DOHH2 (cell line): ENCODE measurements around the gene GASK1A.

ENCODE experiments used
- H3F3A ChIP-seq: fragments of 200-600 bp; sonication (generic), shearing (Covaris generic); 2 replicates; pipeline ENCODE4 v1.6.0; 2016; ENCODE audit warnings: antibody characterized with exemption, mild to moderate bottlenecking; ENCODE audit not compliant: control insufficient read depth, insufficient read depth
- H3K27ac ChIP-seq: fragments of 200-600 bp; sonication (generic); 2 replicates; pipeline ENCODE4 v1.5.1; 2014; ENCODE audit warnings: low read depth, mild to moderate bottlenecking, low read length, moderate library complexity
- H3K27me3 ChIP-seq: fragments of 200-600 bp; sonication (generic); 2 replicates; pipeline ENCODE4 v1.6.1; 2014; ENCODE audit warnings: mild to moderate bottlenecking, low read length, mixed read lengths; ENCODE audit not compliant: control insufficient read depth
- H3K36me3 ChIP-seq: fragments of 200-600 bp; sonication (generic); 2 replicates; pipeline ENCODE4 v1.6.1; 2014; ENCODE audit warnings: mild to moderate bottlenecking, low read length, moderate library complexity, mixed read lengths; ENCODE audit not compliant: control insufficient read depth
- H3K4me1 ChIP-seq: fragments of 200-600 bp; sonication (generic); 2 replicates; pipeline ENCODE4 v1.6.1; 2014; ENCODE audit warnings: mild to moderate bottlenecking, low read length, mixed read lengths; ENCODE audit not compliant: control insufficient read depth
- H3K4me2 ChIP-seq: fragments of 200-600 bp; sonication (generic); 2 replicates; pipeline ENCODE4 v1.6.0; 2014; ENCODE audit warnings: mild to moderate bottlenecking, low read length, moderate library complexity
- H3K4me3 ChIP-seq: fragments of 200-600 bp; sonication (generic); 2 replicates; pipeline ENCODE4 v1.5.1; 2014; ENCODE audit warnings: mild to moderate bottlenecking, low read length, mixed read lengths
- H3K79me2 ChIP-seq: fragments of 200-600 bp; sonication (generic); 2 replicates; pipeline ENCODE4 v1.6.1; 2014; ENCODE audit warnings: mild to moderate bottlenecking, low read length, mixed read lengths; ENCODE audit not compliant: control insufficient read depth
- H3K9me2 ChIP-seq: fragments of 200-600 bp; sonication (generic); replicated peaks from 2 replicates; pipeline ENCODE4 v1.6.1; 2014; ENCODE audit warnings: mild to moderate bottlenecking, low read length, mixed read lengths; ENCODE audit not compliant: control insufficient read depth
- H3K9me3 ChIP-seq: fragments of 200-600 bp; sonication (generic); 2 replicates; pipeline ENCODE4 v1.6.1; 2014; ENCODE audit warnings: antibody characterized with exemption, low read length, mixed read lengths; ENCODE audit not compliant: control insufficient read depth, insufficient read depth
- H4K20me1 ChIP-seq: fragments of 200-600 bp; sonication (generic); 2 replicates; pipeline ENCODE4 v1.6.0; 2014; ENCODE audit warnings: low read depth, mild to moderate bottlenecking, antibody characterized with exemption, low read length, moderate library complexity; ENCODE audit not compliant: control insufficient read depth, insufficient read depth
- EZH2phosphoT487 ChIP-seq: fragments of 200-600 bp; sonication (generic); IDR thresholded peaks from 2 replicates; pipeline ENCODE4 v1.6.1; 2017; ENCODE audit warnings: borderline replicate concordance, mild to moderate bottlenecking, antibody characterized with exemption, low read length, moderate library complexity, mixed read lengths
- TF ChIP-seq, protein P1 (sequence below): fragments of 200-600 bp; sonication (generic); IDR thresholded peaks from one replicate; pipeline ENCODE4 v1.5.1; 2014; ENCODE audit warnings: antibody characterized with exemption, mild to moderate bottlenecking, low read depth, low read length; ENCODE audit not compliant: poor library complexity, severe bottlenecking

GASK1A gene

DNA sequence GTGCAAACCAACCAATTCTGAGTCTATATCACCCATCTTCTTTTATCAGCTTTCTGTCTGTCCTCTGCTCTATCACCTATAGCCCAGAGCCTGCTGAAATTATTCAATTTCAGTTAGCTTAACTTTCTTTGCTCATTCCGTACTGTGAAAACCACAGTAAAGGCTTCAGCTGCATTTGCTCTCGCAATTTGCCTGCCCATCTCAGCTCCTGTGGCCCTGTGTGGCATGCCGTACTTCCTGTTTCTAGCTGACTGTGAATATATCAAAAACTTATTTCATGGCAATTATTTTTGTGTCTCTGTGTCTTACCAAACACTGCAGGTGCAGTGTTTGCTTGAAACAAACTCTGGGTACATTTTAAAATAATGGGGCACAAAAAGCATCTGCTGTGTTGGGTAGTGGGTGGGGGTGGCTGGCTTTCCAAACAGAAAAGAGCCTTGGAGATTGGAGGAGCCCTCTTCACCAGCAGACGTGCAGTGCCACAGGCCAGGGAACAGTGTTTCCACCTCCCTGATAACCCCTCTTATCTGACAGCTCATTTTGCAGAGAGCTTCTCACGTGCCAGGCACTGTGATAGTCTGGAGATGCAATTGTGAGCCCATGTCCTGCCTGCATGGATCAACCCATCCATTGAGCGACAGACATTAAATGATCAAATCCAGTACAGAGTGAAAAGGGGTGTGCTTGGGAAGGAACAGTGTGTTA is 45.2 kb downstream of the GASK1A start:
- Histone ChIP-seq H3K4me1 (no peaks in the 10 kb centered on the region), H3K9me2 (no peaks in the 10 kb centered on the region), H3K36me3 (no peaks in the 10 kb centered on the region), H3K4me3 (no peak overlapping the region), H3K4me2 (no peak overlapping the region), H3K27me3 (no peaks in the 10 kb centered on the region), H3K27ac (no peak overlapping the region), H3K9me3 (no peaks in the 10 kb centered on the region), H4K20me1 (no peaks in the 10 kb centered on the region), H3K79me2 (no peaks in the 10 kb centered on the region), H3F3A (no peaks in the 10 kb centered on the region)
- TF ChIP-seq, protein P1, sequence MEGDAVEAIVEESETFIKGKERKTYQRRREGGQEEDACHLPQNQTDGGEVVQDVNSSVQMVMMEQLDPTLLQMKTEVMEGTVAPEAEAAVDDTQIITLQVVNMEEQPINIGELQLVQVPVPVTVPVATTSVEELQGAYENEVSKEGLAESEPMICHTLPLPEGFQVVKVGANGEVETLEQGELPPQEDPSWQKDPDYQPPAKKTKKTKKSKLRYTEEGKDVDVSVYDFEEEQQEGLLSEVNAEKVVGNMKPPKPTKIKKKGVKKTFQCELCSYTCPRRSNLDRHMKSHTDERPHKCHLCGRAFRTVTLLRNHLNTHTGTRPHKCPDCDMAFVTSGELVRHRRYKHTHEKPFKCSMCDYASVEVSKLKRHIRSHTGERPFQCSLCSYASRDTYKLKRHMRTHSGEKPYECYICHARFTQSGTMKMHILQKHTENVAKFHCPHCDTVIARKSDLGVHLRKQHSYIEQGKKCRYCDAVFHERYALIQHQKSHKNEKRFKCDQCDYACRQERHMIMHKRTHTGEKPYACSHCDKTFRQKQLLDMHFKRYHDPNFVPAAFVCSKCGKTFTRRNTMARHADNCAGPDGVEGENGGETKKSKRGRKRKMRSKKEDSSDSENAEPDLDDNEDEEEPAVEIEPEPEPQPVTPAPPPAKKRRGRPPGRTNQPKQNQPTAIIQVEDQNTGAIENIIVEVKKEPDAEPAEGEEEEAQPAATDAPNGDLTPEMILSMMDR, result no peak
- no peak for TF ChIP-seq EZH2phosphoT487

DNA sequence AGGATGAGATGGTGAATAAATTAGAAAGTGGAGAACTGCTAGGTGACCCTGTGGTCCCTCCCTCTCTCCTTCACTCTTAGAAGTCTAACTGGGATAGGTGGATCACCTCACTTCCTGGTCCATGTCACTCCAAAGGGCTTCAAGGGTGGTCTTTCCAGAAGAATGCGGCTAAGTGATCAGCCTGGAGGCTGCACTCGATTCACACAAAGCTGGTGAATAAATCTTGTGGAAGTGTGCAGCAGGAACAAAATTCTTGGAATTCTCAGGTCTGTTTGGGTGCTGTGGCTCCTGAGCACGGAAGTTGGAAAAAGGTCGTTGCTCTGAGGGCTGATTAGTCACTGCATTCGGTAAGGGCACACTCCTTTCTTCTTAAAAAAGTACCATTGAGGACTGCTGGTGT is 46.3 kb downstream of the GASK1A start:
- no peak overlapping the region for H3K4me2 ChIP-seq
- H3K4me1 ChIP-seq, result no peaks in the 10 kb centered on the region
- no peaks in the 10 kb centered on the region for H4K20me1 ChIP-seq
- H3K79me2 ChIP-seq, result no peaks in the 10 kb centered on the region
- H3K27me3 ChIP-seq, result no peaks in the 10 kb centered on the region
- no peaks in the 10 kb centered on the region for H3K9me3 ChIP-seq
- TF ChIP-seq, protein P1, result no peak
- TF ChIP-seq EZH2phosphoT487, result no peak
- no peak overlapping the region for H3K4me3 ChIP-seq
- no peak overlapping the region for H3K27ac ChIP-seq
- H3K9me2 ChIP-seq, result no peaks in the 10 kb centered on the region
- H3F3A ChIP-seq, result no peaks in the 10 kb centered on the region
- no peaks in the 10 kb centered on the region for H3K36me3 ChIP-seq

DNA sequence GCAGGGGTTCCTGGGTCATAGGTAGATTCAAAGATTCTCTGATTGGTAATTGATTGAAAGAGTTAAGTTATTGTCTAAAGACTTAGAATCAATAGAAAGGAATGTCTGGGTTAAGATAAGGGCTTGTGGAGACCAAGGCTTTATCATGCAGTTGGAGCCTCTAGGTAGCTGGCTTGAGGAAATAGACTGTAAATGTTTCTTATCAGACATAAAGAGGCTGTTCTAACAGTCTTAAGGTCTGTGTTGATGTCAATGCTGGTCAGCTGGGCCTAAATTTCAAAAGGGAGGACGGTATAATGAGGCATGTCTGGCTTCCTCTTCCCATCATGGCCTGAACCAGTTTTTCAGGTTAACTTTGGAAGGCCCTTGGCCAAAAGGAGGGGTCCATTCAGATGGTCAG is 48.9 kb downstream of the GASK1A start:
- H3K4me3 ChIP-seq, result no peak overlapping the region
- no peak overlapping the region for H3K4me2 ChIP-seq
- TF ChIP-seq EZH2phosphoT487, result no peak
- TF ChIP-seq, protein P1, result no peak
- no peaks in the 10 kb centered on the region for H3K9me2 ChIP-seq
- no peak overlapping the region for H3K27ac ChIP-seq
- no peaks in the 10 kb centered on the region for H3K4me1 ChIP-seq
- no peaks in the 10 kb centered on the region for H3F3A ChIP-seq
- H4K20me1 ChIP-seq, result no peaks in the 10 kb centered on the region
- no peaks in the 10 kb centered on the region for H3K79me2 ChIP-seq
- no peaks in the 10 kb centered on the region for H3K9me3 ChIP-seq
- no peaks in the 10 kb centered on the region for H3K27me3 ChIP-seq
- no peaks in the 10 kb centered on the region for H3K36me3 ChIP-seq
